Fibroblast of skin of back (primary cell): ENCODE measurements around the gene KCNJ15.

Experiments used
- DNase-seq: peaks from one replicate; pipeline ENCODE4 v3.0.0-alpha.2; 2013

KCNJ15 gene

GRCh38 chr21:38300141-38300578 is 43.4 kb downstream of the KCNJ15 start:
- DNase-seq, result no peak

- no peak for DNase-seq
Measured at GRCh38 chr21:38301321-38302214, 44.8 kb downstream of the KCNJ15 start.

DNA sequence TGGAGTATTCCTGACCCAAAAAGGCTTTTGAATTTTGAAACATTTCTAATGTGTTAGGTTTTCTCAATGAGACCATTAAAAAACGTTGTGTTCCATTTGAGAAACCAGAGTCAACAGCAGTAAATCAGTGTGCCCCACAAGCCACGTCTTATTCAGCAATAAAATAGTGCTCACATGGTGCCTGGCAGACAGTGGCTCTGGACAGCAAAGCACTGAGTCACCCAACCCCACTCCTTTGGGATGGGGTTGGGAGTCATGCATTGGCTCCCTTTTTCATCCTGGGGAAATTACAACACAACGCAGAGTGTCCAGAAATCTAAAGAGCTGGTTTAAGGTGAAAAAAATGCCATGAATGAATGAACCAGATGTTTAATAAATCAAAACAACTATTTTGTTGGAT is 46.5 kb downstream of the KCNJ15 start:
- peak; percentile 92 for DNase-seq

- peak; percentile 97 for DNase-seq
Measured at GRCh38 chr21:38306433-38307141, 49.8 kb downstream of the KCNJ15 start.

DNA sequence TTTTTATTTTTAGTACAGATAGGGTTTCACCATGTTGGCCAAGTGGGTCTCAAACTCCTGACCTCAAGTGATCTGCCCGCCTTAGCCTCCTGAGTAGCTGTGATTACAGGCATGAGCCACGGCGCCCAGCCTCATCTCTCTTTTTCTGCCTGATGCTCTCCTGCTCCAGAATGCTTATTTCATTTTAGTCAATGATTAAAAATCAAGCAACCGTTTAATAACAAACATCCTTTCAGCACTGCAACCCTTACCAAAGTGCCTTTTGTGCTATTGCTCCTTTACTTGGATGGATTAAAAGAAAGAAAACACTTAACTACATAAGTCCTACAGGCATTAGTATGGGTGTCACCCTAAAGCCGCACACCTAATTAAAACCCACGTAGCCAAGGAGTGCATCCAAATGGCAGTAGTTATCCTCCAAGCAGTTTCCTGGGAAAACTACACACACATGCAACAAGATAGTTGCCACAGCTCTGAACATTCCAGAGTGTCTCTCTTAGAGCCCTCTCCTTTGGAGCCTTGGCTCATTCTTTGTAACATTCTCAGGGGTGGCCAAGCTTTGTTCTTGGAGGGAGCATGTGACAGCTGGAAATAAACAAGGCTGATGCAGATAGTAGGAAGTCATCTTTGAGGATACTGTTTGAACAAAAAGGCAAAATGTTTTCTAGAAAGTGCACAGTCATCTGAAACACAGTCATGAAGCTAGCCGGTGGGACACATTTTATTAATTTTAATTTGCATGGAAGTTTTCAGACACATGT is 51.2 kb downstream of the KCNJ15 start:
- DNase-seq, result peak; percentile 67

- DNase-seq, result no peak
Measured at GRCh38 chr21:38308532-38309119, 51.8 kb downstream of the KCNJ15 start.

- peak; percentile 37 for DNase-seq
Measured at GRCh38 chr21:38310646-38311485, 54.1 kb downstream of the KCNJ15 start.

DNA sequence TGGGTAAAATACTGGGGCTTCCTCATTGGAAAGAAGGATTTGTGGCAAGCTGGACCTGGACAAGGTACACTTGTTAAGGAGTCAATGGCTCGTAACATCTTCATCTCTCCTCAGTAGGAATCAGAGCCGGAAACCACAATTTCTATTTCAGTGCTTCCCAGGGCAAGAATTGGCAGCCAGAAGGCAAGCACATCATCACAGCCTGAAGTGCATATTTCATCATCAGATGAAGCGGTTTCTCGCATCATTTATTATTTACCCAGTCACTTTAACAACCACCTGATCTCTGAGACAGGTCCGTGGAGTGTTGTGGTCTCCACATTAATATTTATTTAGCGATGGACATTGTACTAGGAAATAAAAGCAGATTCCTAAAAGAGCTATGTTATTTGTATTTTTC is 55.0 kb downstream of the KCNJ15 start:
- no peak for DNase-seq

- DNase-seq, result no peak
Measured at GRCh38 chr21:38312822-38313221, 56.0 kb downstream of the KCNJ15 start.

DNA sequence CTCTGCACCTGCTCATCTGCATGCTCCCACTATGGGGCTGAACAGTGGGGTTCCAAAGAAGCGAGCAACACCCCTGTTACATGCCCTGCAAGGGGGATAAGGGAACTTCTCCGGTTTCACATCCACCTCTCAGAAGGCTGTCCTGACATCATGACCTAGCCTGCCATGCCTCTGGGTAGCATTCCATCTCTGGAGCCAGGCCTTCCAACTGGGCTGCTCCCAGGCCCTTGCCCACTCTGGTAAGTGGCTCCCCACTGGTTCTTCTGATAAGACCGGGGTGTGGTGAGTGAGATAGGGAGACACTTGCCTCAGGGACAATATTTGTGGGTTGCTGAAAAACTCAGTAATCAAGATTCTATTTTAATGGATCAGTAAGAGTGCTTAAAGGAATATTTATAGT is 57.8 kb downstream of the KCNJ15 start:
- no peak for DNase-seq

DNA sequence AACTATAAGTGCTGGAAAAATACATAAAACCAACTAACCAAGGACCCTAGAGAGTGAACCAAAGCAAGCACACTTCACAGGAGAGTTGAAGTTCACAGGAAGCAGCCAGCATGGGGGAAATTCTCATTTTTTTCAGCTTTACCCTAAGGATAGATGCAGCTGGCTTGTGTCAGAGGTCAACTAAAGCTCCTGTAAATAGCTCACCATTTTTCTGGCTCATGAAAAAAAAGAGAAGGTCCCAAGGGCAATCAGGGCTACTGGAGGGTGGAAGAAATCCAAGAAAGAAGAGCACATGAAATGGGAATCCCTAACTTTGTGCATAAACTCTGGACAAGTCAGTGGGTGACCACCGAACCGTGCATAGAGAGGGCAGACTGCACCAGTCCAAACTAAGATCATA is 58.3 kb downstream of the KCNJ15 start:
- no peak for DNase-seq

DNA sequence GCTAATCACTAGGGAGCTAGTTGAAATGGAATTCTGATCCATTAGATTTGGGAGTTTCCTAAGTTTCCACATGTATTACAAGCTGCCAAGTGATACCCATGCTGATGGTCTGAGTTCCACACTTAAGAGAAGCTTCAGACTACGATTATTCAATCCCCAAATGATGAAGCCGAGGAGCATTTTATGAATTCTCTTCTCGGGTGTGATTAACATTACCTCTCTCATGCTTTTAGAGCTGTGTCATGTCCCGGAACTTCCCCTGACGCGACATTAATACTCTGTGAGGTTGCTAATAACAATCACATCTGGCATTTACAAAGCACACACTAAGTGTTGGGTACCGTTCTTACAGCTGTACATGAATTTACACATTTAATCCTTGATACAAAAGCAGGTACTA is 63.0 kb downstream of the KCNJ15 start:
- peak; percentile 68 for DNase-seq

GRCh38 chr21:38321568-38321967 is 64.8 kb downstream of the KCNJ15 start:
- DNase-seq, result no peak

DNA sequence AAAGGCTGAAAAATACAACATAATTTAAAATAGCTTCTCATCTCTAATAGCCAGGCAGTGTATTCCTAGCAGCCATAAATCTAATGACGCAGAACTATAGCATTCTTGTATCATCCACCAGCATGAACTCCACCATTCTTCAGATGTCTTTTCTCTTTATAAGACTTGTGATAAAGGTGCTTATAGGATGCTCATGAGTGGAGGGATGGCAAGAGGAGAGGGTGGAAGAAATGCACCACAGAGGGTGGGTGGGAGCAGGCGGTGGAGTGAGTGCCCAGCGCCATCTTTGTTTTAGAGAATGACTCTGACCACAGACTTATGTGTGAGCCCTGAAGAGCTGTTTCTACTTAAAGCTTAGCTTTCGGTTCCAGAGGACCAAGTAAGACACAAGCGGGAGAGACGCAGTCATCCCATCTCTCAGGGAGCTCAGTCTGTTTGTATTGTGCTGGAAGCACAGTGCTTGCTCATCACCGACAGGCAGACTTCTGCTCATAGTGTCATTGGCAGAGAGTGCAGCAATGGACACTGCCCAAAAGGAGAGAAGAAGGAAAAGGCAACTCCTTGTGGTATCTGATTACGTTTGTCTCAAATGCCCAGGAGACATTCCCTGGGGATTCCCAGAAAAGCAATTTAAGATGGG is 65.6 kb downstream of the KCNJ15 start:
- DNase-seq, result peak; percentile 68

DNA sequence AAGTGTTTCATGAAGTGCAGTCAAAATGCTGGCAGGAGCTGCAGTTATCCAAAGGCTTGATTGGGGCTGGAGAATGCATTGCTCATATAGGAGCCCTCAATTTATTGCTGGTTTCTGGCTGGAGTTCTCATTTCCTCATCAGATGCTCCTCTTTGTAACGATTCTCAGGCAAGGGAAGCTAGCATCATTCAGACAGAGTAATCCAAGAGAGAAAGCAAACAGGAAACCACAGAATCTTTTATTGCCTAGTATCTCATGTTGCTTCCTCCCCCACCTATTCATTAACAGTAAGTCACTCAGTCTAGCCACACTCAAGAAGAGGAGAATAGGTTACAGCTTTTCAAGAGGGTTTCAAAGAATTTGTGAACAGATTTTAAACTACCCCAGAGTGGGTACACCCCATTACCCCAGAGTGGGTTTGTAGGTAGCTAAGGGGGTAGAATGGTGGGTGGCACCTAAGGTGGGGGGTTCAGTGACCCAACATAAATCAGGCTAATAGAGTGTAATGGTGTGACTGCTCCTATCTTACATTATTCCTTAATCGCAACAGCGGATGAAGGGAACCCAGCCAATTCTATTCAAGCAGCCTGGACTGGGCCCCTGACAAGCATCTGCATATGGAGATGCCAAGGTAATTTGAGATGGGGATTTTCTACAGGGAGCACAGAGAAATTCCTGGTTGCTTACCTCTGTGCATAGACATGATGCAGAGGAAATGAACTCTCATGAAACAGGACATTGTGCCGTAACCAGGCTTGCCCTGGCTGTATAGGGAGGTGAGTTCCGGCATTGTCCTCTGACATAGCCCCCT is 67.1 kb downstream of the KCNJ15 start:
- peak; percentile 79 for DNase-seq

GRCh38 chr21:38325216-38325615 is 68.4 kb downstream of the KCNJ15 start:
- DNase-seq, result no peak

DNA sequence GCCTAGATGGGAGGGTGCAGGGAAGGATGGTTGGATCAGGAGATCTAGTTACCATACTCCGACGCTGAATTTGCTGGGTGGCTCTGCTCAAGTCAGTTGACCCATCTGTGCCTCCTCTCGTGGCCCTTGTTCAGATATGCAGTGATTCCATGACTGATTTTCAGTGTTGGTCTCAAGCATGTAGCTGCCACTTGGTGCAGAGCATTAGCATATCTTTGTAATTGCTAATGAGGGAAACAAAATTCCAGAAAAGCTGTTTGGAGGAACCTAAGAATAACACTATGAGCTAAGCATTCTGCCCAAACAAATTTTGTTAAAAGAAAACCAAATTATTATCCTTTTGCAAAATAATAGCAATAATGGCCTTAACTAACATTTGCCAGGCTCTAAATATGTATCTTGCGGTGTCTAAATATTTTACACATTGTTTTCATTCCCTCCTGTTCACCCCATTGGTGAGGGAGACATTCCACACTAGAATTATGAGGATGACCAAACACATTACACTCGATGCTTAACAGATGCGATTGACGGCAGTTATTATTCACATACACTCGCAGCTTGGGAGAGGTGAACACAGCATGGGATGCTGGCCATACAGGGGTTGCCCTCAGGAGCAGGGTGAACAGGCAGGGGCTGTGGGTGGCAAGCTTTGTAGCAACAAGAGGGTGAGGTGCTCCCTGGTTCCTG is 69.1 kb downstream of the KCNJ15 start:
- DNase-seq, result peak; percentile 84

- DNase-seq, result no peak
Measured at GRCh38 chr21:38326429-38326828, 69.6 kb downstream of the KCNJ15 start.

GRCh38 chr21:38326899-38327298 is 70.1 kb downstream of the KCNJ15 start:
- DNase-seq, result no peak

DNA sequence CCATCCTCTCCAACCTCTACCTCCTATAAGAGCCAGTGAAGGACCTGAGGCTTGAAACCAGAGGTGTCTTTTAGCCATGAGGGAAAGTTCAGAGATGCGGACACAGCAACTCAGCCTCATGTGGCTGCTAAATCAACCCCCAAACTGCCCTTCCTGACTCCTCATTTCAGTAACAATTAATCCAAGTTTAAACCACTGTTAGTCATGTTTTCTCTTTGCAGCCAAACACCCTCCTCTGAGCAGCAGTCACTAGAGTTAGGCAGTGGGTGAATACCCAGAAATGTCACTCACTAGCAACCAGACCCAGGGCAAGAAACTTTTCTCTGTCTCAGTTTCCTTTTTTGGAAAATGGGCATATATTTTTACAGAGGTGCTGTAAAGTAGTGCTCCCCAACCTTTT is 71.2 kb downstream of the KCNJ15 start:
- no peak for DNase-seq
